ENCODE measurements around the gene TRAF7.

- TF ChIP-seq, protein P1, sequence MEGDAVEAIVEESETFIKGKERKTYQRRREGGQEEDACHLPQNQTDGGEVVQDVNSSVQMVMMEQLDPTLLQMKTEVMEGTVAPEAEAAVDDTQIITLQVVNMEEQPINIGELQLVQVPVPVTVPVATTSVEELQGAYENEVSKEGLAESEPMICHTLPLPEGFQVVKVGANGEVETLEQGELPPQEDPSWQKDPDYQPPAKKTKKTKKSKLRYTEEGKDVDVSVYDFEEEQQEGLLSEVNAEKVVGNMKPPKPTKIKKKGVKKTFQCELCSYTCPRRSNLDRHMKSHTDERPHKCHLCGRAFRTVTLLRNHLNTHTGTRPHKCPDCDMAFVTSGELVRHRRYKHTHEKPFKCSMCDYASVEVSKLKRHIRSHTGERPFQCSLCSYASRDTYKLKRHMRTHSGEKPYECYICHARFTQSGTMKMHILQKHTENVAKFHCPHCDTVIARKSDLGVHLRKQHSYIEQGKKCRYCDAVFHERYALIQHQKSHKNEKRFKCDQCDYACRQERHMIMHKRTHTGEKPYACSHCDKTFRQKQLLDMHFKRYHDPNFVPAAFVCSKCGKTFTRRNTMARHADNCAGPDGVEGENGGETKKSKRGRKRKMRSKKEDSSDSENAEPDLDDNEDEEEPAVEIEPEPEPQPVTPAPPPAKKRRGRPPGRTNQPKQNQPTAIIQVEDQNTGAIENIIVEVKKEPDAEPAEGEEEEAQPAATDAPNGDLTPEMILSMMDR (conservative IDR thresholded peaks at IDR 0.05 in 1 of 2, IDR thresholded peaks at IDR 0.05 in 1 of 2; ENCODE audit: extremely low read depth in 1 of 2, insufficient read depth in 1 of 2, low read depth in 1 of 2, low read length in 2 of 2), result no peak
- TF ChIP-seq EZH2 (IDR thresholded peaks at IDR 0.05; ENCODE audit: borderline replicate concordance, low read length), result no peak
Observed at GRCh38 chr16:2171601-2172178, 16.1 kb downstream of the TRAF7 start.

All from mammary epithelial cell (primary cell).